Heart left ventricle (tissue), 16 donors: ENCODE results near the gene CPT1B. TPM values are rescaled to one million over a fixed set of nuclear protein-coding genes. Genes with fewer than 3 reads are reported as not detected.
"Not testable (repeated sequence)": the region's sequence is repeated elsewhere in the genome, so short reads cannot be mapped to it uniquely, and the experiment has no call there.

Experiments used
- ATAC-seq, 4 donors: fragments of 200-7000 bp; cut with Tn5 transposase; one replicate each; pipeline ENCODE4 v1.9.1; 2020 to 2022; ENCODE audit warnings: moderate library complexity in 4 of 4, mild to moderate bottlenecking in 3 of 4, moderate number of reproducible peaks in 1 of 4
- DNase-seq, 5 donors: peaks; one replicate each; pipeline ENCODE4 v3.0.0-alpha.2; 2020
- H3K27ac ChIP-seq, 12 donors: fragments of 200-600 bp; sonication (generic) in 4 of 12; one replicate each; pipeline versions ENCODE4 v1.5.0 to v1.8.0; 2016 to 2022; ENCODE audit warnings: mild to moderate bottlenecking in 2 of 12
- H3K27me3 ChIP-seq, 9 donors: fragments of 200-600 bp; sonication (generic) in 2 of 9; one replicate each; pipeline versions ENCODE4 v1.5.1 to v1.8.0; 2016 to 2022; ENCODE audit warnings: mild to moderate bottlenecking in 3 of 9
- H3K36me3 ChIP-seq, 9 donors: fragments of 200-600 bp; sonication (generic) in 2 of 9; one replicate each; pipeline versions ENCODE4 v1.5.0 to v1.8.0; 2018 to 2022; ENCODE audit warnings: mild to moderate bottlenecking in 2 of 9
- H3K4me1 ChIP-seq, 12 donors: fragments of 200-600 bp; sonication (generic) in 4 of 12; one replicate each; pipeline versions ENCODE4 v1.5.0 to v1.8.0; 2016 to 2022; ENCODE audit warnings: mild to moderate bottlenecking in 3 of 12
- H3K4me3 ChIP-seq, 12 donors: fragments of 200-600 bp; sonication (generic) in 4 of 12; one replicate each; pipeline versions ENCODE4 v1.5.0 to v1.8.0; 2017 to 2022; ENCODE audit warnings: mild to moderate bottlenecking in 9 of 12, moderate library complexity in 4 of 12
- H3K9me3 ChIP-seq, 12 donors: fragments of 200-600 bp; sonication (generic) in 4 of 12; one replicate each; pipeline versions ENCODE4 v1.5.0 to v1.8.0; 2016 to 2022; ENCODE audit warnings: mild to moderate bottlenecking in 1 of 12
- POLR2A ChIP-seq, 2 donors: fragments of 450-650 bp; IDR thresholded peaks; one replicate each; pipeline ENCODE4 v1.6.1; 2017; ENCODE audit warnings: antibody characterized with exemption in 2 of 2, mild to moderate bottlenecking in 2 of 2, moderate library complexity in 2 of 2
- WGBS, 4 donors: extraction: QIAGEN DNeasy Blood & Tissue Kit in 2 of 4; methylation state at CpG; one replicate each; pipeline versions ENCODE4 v1.1.5 to v1.1.7; 2013 to 2018; 5-methylcytosine and 5-hydroxymethylcytosine counted together
- intact Hi-C, 10 donors: fragments of 100-400 bp; cut with DNase I; formaldehyde crosslinking; loops; one replicate each; pipeline versions ENCODE4 v1.11.1 to v1.14.2; 2022
- polyA plus RNA-seq, 2 donors: library from polyadenylated mRNA; stranded (reverse); fragments of 200-250 nt; gene quantifications; one replicate each; pipeline ENCODE4 v1.2.3, GENCODE V29; 2013
- total RNA-seq, 9 donors: library from RNA; depleted of rRNA in 2 of 9; stranded (reverse); fragments of >200 nt in 2 of 9; fragmentation: NEBNext Ultra II Directional in 3 of 9; extraction: Animal tissue kit (Norgen Biotek cat#: 25700) in 3 of 9; gene quantifications; one replicate each; pipeline versions ENCODE4 v1.1.0 to v1.2.4, GENCODE V29; 2016 to 2023
- TF ChIP-seq, protein P1 (sequence below), 12 donors: fragments of 200-600 bp; sonication (generic) in 4 of 12; IDR thresholded peaks; one replicate each; pipeline versions ENCODE4 v1.5.0 to v1.8.0; 2018 to 2022; ENCODE audit warnings: antibody characterized with exemption in 12 of 12, mild to moderate bottlenecking in 5 of 12
- donor health status: ischemic (EF 13 %, LVEDD 7.1; RV severe dilation, severe dysfunction).
- donor health status: healthy with polysubstance abuse.
- donor health status: DM: no; HTN: yes; CAD: no.
- donor health status: DM: no; HTN: no; CAD: no.
- donor health status: ischemic (EF 25% LVEDD 6.9; RV normal size, moderate dysfunction).
- donor health status: ischemic (EF 25% LVEDD 5.7; RV mildly dilated, moderate dysfunction).
- donor health status: healthy.
- donor health status: DM: yes; HTN: yes; CAD: no.
- donor health status: ischemic (EF 35%, LVEDD 5.7; RV mildly dilated, moderate dysfunction).
- donor health status: nonischemic (EF 11% LVEDD 7.7; RV severe dilation, severe dysfunction).
- donor health status: DM: yes; HTN: yes; CAD: no.
- donor health status: PGD.
- donor health status: ischemic (EF 29% LVEDD 5.4; RV normal size, mild dysfunction).
- donor health status: nonischemic (EF 23%, LVEDD 6.1; RV moderate dilation, normal function).

The CPT1B gene
- total and polyA plus RNA-seq, 11 donors = 51.4 to 467 (median 303) TPM

DNA sequence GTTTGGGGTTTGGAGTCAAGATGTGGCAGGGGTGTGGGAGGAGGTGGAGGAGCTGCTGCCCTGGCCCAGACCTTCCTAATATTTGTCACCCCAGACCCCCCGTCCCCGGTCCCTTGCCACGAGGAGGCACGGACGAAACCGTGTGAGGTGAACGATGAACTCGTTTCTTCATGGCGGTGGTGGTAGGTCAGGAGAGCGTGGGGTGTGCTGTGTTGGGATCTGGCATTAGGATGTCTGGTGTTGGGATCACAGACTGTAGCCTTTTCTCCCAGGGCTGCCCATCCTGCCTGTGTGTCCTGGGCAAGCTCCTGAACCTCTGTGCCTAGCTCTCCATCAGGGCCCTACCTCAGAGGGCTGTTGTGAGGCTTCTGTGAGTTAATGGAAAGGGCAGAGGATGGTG lies 30.8 kb upstream of the CPT1B start:
- no peak for TF ChIP-seq POLR2A (IDR thresholded peaks at IDR 0.05)
- TF ChIP-seq, protein P1, sequence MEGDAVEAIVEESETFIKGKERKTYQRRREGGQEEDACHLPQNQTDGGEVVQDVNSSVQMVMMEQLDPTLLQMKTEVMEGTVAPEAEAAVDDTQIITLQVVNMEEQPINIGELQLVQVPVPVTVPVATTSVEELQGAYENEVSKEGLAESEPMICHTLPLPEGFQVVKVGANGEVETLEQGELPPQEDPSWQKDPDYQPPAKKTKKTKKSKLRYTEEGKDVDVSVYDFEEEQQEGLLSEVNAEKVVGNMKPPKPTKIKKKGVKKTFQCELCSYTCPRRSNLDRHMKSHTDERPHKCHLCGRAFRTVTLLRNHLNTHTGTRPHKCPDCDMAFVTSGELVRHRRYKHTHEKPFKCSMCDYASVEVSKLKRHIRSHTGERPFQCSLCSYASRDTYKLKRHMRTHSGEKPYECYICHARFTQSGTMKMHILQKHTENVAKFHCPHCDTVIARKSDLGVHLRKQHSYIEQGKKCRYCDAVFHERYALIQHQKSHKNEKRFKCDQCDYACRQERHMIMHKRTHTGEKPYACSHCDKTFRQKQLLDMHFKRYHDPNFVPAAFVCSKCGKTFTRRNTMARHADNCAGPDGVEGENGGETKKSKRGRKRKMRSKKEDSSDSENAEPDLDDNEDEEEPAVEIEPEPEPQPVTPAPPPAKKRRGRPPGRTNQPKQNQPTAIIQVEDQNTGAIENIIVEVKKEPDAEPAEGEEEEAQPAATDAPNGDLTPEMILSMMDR (IDR thresholded peaks at IDR 0.05) = no peak
- no peaks in the 10 kb centered on the region for H3K36me3 ChIP-seq
- H3K9me3 ChIP-seq = no peaks in the 10 kb centered on the region
- no peak overlapping the region for H3K4me3 ChIP-seq
- H3K27ac ChIP-seq = no peak overlapping the region
- ATAC-seq (no peak), DNase-seq (no peak)
- 87 to 92% (median 91%) methylated on average over 10 of the region's 10 CpGs for WGBS, 4 donors
- peaks cover 0 to 6% (median 0%) of the 10 kb centered on the region in 12 donors for H3K4me1 ChIP-seq
- intact Hi-C loops = no loop called here
- peaks cover 1 to 36% (median 19%) of the 10 kb centered on the region in 9 donors for H3K27me3 ChIP-seq

DNA sequence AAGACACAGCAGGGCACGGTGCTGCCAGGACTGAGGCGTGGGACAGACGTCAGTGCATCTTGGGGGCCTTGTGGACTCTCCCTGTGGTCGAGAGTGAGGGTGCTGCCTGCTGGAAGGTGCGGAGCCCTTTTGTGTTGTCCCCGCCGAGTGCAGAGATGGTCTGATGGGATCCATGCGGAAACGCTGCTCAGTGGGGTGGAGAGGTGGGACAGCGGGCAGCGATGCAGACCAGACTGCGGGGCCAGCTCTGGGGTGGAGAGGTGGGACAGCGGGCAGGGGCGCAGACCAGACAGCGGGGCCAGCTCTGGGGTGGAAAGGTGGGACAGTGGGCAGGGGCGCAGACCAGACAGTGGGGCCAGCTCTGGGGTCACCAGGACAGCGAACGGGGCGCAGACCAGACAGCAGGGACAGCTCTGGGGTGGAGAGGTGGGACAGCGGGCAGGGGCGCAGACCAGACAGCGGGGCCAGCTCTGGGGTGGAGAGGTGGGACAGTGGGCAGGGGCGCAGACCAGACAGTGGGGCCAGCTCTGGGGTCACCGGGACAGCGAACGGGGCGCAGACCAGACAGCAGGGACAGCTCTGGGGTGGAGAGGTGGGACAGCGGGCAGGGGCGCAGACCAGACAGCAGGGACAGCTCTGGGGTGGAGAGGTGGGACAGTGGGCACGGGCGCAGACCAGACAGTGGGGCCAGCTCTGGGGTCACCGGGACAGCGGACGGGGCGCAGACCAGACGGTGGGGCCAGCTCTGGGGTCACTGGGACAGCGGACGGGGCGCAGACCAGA lies 30.0 kb upstream of the CPT1B start:
- H3K27me3 ChIP-seq = peaks cover 9 to 43% (median 26%) of the 10 kb centered on the region in 9 donors
- DNase-seq, H3K9me3 ChIP-seq, H3K36me3 ChIP-seq, ATAC-seq, H3K4me1 ChIP-seq, H3K27ac ChIP-seq, intact Hi-C loops, H3K4me3 ChIP-seq: not testable (repeated sequence)
- WGBS, 4 donors = 80 to 87% (median 85%) methylated on average over 38 to 39 of the region's 39 CpGs

DNA sequence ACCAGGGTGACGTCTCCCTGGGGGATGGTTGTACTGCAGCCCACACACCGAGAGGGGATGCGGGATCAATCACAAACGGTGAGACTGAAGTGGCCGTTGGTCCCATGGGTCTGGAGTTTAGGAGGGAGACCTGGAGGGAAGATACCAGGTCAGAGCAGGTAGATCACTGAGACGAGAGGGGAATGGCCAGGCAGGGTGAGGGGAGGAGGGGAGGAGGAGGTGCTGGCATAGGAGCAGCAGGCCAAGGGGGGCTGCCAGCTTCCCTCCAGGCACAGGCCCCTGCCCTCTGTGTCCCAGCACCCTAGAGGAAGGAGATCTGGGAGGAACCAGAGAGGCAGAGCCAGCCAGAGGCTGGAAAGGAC lies 29.4 kb upstream of the CPT1B start:
- H3K27me3 ChIP-seq = peaks cover 13 to 49% (median 32%) of the 10 kb centered on the region in 9 donors
- TF ChIP-seq, protein P1 (IDR thresholded peaks at IDR 0.05) = no peak
- TF ChIP-seq POLR2A (IDR thresholded peaks at IDR 0.05) = no peak
- no peak overlapping the region for H3K4me3 ChIP-seq
- H3K27ac ChIP-seq = no peak overlapping the region
- no peak for ATAC-seq
- 66 to 80% (median 73%) methylated on average over 6 of the region's 6 CpGs for WGBS, 4 donors
- peaks cover 0 to 9% (median 0%) of the 10 kb centered on the region in 12 donors for H3K4me1 ChIP-seq
- no peak for DNase-seq
- no peaks in the 10 kb centered on the region for H3K9me3 ChIP-seq
- no peaks in the 10 kb centered on the region for H3K36me3 ChIP-seq
- intact Hi-C loops = no loop called here

DNA sequence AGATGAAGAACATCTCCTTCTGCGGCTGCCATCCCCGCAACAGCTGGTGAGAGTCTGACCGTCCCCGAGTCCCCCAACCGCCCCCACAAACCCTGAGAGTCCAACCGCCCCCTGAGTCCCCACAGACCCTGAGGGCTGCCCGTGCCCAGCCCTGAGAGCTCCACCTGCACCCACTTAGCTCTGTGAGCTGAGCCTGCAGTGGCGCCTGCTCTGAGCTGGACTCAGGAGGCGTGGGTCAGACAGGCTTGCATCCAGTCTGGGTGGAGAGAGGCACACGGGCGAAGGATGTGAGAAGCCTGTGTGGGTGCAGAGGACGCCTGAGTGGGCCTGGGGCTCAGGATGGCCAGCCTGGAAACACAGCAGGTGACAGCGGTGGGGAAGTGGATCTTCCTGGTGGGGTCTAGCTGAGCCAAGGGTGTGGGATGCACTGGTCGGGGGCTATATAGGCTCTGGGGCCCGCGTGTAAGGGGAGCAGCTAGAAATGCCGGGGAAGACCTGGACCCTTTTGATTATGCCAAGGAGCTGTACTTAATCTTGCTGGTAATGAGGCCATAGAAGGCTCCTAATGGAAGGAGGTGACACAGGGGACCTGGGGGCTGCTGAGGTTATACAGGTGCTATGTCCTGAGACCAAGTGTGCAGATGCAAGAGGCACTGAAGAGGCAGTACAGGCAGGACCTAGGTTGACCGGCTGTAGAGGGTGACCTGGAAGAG lies 28.9 kb upstream of the CPT1B start:
- H3K27ac ChIP-seq = no peak overlapping the region
- DNase-seq (no peak), ATAC-seq (no peak)
- 74 to 90% (median 87%) methylated on average over 11 to 18 of the region's 18 CpGs for WGBS, 4 donors
- no peaks in the 10 kb centered on the region for H3K9me3 ChIP-seq
- TF ChIP-seq, protein P1 (IDR thresholded peaks at IDR 0.05) = no peak
- no peak for TF ChIP-seq POLR2A (IDR thresholded peaks at IDR 0.05)
- H3K27me3 ChIP-seq = peaks cover 13 to 52% (median 37%) of the 10 kb centered on the region in 9 donors
- intact Hi-C loops = no loop called here
- no peaks in the 10 kb centered on the region for H3K36me3 ChIP-seq
- H3K4me1 ChIP-seq = peaks cover 0 to 9% (median 0%) of the 10 kb centered on the region in 12 donors
- no peak overlapping the region for H3K4me3 ChIP-seq
